ENCODE measurements around the gene NSMCE1. TPM values are rescaled to one million over a fixed set of nuclear protein-coding genes. Genes with fewer than 3 reads are reported as not detected.

The NSMCE1 gene
- total RNA-seq, 1 donor from 2014 or later, result 6.8 TPM

GRCh38 chr16:27221576-27222248, 46.9 kb downstream of the NSMCE1 start:
- intact Hi-C loops (cut with DNase I), result no loop called here
- H3K36me3 ChIP-seq, result peaks cover 16 to 35% of the 10 kb centered on the region in 2 donors
- DNase-seq (ENCODE audit: low spot score in 2 of 2), result no peak

GRCh38 chr16:27220991-27221390, 47.6 kb downstream of the NSMCE1 start:
- Histone ChIP-seq H3K27ac (no peak overlapping the region), H3K9me3 (no peaks in the 10 kb centered on the region), H3K36me3 (peaks cover 12 to 28% of the 10 kb centered on the region in 2 donors), H3K4me3 (no peak overlapping the region), H3K4me1 (peaks cover 0 to 4% of the 10 kb centered on the region in 2 donors), H3K27me3 (no peaks in the 10 kb centered on the region)
- intact Hi-C loops (cut with DNase I), result no loop called here
- no peak for DNase-seq (ENCODE audit: low spot score in 2 of 2)
- no peak for TF ChIP-seq CTCF (IDR thresholded peaks at IDR 0.05)

More at GRCh38 chr16:27221576-27222248, 46.9 kb downstream of the NSMCE1 start:
- H3K27me3 ChIP-seq, result no peaks in the 10 kb centered on the region
- H3K27ac ChIP-seq, result no peak overlapping the region
- no peaks in the 10 kb centered on the region for H3K9me3 ChIP-seq
- no peak overlapping the region for H3K4me3 ChIP-seq
- no peak for TF ChIP-seq CTCF (IDR thresholded peaks at IDR 0.05)
- peaks cover 0 to 4% of the 10 kb centered on the region in 2 donors for H3K4me1 ChIP-seq

GRCh38 chr16:27220527-27220926, 48.0 kb downstream of the NSMCE1 start:
- peaks cover 12 to 23% of the 10 kb centered on the region in 2 donors for H3K36me3 ChIP-seq
- no peak overlapping the region for H3K27ac ChIP-seq
- H3K9me3 ChIP-seq, result no peaks in the 10 kb centered on the region
- peaks cover 0 to 4% of the 10 kb centered on the region in 2 donors for H3K4me1 ChIP-seq
- H3K4me3 ChIP-seq, result no peak overlapping the region
- intact Hi-C loops (cut with DNase I), result no loop called here
- DNase-seq (ENCODE audit: low spot score in 2 of 2), result no peak
- no peak for TF ChIP-seq CTCF (IDR thresholded peaks at IDR 0.05)
- H3K27me3 ChIP-seq, result no peaks in the 10 kb centered on the region

- no peak for TF ChIP-seq CTCF (IDR thresholded peaks at IDR 0.05)
- no peak for DNase-seq (ENCODE audit: low spot score in 2 of 2)
- intact Hi-C loops (cut with DNase I), result no loop called here
- Histone ChIP-seq H3K4me1 (peaks cover 0 to 4% of the 10 kb centered on the region in 2 donors), H3K27ac (no peak overlapping the region), H3K9me3 (no peaks in the 10 kb centered on the region), H3K36me3 (peaks cover 13 to 22% of the 10 kb centered on the region in 2 donors), H3K4me3 (no peak overlapping the region), H3K27me3 (no peaks in the 10 kb centered on the region)
These were observed 48.5 kb downstream of the NSMCE1 start for GRCh38 chr16:27220120-27220519.

- Histone ChIP-seq H3K27ac (no peak overlapping the region), H3K36me3 (peaks cover 7 to 12% of the 10 kb centered on the region in 2 donors), H3K9me3 (no peaks in the 10 kb centered on the region), H3K4me1 (peaks cover 0 to 4% of the 10 kb centered on the region in 2 donors), H3K4me3 (no peak overlapping the region), H3K27me3 (no peaks in the 10 kb centered on the region)
- no peak for TF ChIP-seq CTCF (IDR thresholded peaks at IDR 0.05)
- intact Hi-C loops (cut with DNase I), result no loop called here
- DNase-seq (ENCODE audit: low spot score in 2 of 2), result no peak
These were observed 49.4 kb downstream of the NSMCE1 start for GRCh38 chr16:27219161-27219560.

All from ascending aorta (tissue), 2 donors.